GM12872 (cell line): ENCODE results near the gene AMER1.
A peak's percentile ranks its signal among the peaks of the same experiment; 100 is the strongest.

Source experiments
- TF ChIP-seq, protein P1 (sequence below): IDR thresholded peaks from 3 replicates; pipeline ENCODE4 v1.5.1; 2011; ENCODE audit warnings: low read depth, mild to moderate bottlenecking, low read length, moderate library complexity; ENCODE audit not compliant: insufficient read depth

The AMER1 gene

DNA sequence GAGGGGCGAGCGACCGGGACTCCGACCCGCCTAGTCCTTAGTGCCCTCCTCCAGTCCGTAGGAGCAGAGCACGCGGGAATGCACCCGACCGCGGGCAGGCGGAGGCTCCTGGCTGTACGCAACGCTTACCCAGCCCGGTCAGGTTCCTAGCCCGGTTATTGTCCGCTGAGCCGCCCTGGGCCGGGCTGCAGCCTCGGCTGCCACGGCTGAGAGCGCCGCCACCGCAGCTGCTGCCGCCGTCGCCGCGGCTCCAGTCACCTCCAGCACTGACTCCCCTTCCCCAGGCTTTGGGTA, at the start of gene AMER1:
TSS of gene AMER1 (minus strand) at position 268 of the 294 bp plus-strand sequence. CDS start 12,422 bp downstream, outside the sequence.
- TF ChIP-seq, protein P1, sequence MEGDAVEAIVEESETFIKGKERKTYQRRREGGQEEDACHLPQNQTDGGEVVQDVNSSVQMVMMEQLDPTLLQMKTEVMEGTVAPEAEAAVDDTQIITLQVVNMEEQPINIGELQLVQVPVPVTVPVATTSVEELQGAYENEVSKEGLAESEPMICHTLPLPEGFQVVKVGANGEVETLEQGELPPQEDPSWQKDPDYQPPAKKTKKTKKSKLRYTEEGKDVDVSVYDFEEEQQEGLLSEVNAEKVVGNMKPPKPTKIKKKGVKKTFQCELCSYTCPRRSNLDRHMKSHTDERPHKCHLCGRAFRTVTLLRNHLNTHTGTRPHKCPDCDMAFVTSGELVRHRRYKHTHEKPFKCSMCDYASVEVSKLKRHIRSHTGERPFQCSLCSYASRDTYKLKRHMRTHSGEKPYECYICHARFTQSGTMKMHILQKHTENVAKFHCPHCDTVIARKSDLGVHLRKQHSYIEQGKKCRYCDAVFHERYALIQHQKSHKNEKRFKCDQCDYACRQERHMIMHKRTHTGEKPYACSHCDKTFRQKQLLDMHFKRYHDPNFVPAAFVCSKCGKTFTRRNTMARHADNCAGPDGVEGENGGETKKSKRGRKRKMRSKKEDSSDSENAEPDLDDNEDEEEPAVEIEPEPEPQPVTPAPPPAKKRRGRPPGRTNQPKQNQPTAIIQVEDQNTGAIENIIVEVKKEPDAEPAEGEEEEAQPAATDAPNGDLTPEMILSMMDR, result no peak

DNA sequence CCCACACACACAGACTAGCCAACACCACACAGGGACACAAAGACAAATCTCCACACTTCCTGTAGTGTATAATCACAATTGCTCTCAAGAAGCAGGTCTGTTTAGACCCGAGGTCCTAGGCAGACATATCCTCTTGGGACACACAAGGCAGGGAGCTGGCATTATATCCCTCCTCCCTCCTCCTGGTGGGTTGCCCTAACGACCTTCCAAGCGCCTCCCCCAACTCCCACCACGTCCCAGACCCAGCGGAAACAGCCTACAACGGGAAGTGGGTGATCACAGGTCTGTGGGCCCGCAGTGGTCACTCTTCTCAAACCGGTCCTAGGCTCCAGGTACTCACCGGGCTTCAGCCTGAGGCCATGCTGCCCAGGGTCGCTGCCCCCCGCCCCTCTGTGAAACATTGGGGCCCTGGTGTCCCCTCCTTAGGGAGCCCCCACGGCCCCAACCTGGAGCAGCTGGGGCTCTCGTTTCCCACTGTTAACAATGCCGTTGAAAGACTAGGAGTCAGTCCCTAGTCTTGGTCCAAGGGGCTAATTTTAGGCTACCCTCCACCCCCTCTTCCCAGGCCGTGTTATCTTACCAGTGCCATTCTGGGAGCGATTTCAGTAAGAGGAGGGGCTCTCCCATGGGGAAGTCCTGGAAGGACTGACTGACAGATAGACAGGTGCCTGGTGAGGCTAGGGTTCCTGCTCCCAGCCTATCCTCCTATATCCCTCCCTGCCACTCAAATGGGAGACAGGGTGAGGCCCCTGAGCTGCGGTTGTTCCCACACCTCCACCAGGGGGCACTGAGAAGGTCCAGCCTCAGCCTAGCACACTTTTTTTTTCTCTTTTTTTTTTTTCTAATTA, 24.8 kb upstream of the AMER1 start, which contains the start of gene ASB12:
TSS of gene ASB12 (minus strand) at position 485 of the 848 bp plus-strand sequence. CDS start 4,957 bp downstream, outside the sequence.
- TF ChIP-seq, protein P1, result no peak

DNA sequence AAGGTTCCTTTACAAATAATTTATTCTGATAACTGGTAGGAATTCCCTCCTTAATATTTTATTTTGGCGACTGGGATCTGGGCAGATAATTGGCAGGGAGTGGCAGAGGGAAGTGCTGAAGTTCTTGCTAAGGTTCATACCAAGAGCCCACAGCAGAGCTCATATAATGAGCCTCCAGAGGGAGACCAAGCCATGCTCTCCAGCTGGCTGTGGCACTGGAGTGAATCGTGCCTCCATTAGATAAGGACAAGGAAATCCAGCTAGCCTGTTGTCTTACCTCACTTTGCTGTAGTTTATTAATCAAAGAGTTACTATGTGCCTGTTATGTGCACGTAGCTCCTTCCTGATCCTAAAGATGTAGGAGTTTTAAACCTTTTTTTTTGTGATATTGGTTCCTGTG, 23.6 kb upstream of the AMER1 start:
- TF ChIP-seq, protein P1, result no peak

DNA sequence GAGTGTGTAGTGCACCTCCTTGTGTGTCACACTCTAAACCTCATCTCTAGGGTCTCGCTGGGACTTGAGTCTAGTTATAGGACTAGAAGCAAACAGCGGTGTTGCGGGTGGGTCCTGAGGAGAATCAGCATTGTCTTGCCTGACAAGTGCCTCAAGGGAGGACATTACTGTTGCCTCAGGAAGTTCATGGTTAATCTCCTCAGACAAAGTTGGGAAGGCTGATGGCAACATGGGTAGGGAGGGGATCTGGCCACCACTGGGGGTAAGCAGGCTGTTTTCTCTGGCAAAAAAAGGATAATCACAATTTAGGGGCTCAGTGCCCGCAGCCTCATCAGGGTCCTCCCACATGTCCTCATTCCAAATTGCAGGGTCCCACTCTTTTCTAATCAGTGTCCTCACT, 12.5 kb upstream of the AMER1 start:
- TF ChIP-seq, protein P1, result no peak

DNA sequence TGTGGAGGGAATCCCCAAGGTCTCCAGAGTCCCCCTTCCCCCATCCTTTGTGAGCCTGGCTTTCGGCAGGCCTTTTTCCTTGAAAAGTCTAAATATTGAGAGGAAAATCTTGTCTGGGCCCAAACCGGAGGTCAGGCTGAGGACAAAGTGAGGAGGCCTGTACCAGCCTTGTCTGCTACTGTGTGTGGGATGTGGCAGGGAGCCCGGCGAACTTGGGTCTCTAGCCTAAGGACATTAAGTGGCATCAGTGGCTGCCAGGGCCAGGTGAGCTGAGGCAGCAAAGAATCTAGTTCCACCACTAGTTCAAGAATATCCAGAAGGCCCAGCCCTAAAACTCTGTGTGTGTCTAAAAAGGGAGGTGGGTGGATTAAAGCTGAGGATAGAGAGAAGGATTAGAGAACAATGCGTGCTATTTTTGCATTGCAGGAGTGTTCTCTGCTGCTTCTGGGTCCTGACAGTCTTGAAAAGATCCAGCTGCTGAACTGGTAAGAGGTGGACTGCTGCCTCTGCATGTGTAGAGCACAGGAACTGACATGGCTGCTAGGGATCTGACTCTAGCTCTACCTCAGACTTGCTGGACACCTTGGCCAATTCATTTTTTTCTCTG, 1.2 kb upstream of the AMER1 start:
- TF ChIP-seq, protein P1, result no peak

DNA sequence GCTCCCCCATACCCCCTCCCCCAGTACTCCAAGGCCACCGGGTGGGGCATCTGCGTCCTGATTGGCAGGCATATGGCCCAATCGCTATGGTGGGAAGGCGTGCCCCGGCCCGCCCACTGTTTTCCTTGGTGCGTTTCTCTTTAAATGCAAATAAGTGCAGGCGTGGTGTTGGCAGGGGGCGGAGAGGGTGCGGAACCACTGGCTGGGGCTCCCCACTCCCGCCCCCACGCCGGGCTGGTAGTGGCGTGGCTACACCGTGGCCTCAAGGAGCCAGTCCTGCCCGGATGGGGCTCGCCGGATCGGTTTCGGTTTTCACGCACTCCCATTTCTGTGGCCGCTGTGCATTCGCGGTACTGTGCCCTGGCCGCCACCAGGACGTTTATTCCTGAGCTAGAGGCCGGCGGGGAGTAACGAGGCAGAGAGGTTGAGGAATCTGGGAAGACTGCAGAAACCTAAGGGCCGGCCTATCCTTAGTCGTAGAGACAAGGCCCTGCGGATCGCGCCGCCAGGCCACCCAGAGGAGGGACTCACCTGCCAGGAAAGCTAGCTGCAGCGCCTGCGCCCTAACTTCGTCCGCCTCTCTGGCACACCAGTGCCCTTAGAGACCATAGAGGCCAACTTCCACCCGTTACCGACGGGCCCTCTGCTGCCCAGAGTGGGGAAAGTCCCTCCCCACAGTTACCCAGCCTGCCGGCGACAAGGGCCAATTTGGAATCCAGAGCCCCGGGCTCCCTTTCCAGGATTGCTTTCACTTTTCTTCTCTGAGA, 410 bp upstream of the AMER1 start:
- TF ChIP-seq, protein P1, result 0 out of 3 replicates have a peak, but pooled peaks have one; percentile 7

DNA sequence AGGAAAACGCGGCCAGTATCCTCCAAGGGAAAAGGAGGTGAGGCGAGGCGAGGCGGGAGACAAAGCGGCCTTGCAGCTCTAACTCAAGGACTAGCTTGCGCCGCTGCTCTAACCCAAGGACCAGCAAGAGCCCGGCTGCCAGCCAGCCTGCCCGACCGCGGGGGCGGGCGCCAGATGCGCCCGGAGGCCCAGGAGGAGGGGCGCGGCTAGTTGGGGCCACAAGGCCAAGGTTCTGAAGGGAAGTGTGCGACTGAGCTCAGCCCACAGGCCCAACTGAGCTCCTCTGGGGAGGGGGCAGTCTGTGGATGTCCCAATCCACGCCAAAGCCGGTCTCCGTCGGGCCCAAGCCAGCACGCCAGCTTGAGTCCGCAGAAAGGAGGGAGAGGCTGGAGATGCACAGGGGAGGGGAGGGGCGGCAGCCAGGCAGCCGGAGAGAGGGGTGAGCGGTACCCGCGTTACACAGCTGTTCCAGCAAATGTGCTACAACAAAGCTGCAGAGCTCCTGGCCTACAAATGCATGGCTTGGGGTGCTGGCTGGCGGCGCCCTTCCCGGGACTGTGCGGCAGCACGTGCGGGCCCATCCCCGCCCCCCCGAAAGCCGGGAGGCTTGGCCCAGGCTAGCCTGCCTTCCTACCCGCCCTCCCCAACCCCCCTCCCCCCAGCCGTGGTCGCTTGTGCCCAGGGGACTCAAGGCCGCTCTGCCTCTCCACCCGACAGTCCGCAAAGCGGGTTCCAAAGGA, 637 bp downstream of the AMER1 start:
- TF ChIP-seq, protein P1, result no peak
